GM19328 (cell line): ENCODE data around the gene SUCLG2.

ENCODE experiments used
- ATAC-seq: cut with Tn5 transposase; IDR thresholded peaks from one replicate; pipeline ENCODE4 v1.9.1; 2021; ENCODE audit warnings: mild to moderate bottlenecking, moderate library complexity; ENCODE audit not compliant: unreplicated experiment

Gene SUCLG2

GRCh38 chr3:67654099-67654843, at the start of gene SUCLG2:
Gene SUCLG2 (minus strand): TSS chr3:67654612. CDS start chr3:67654586, 26 bp downstream.
- peak; percentile 77 for ATAC-seq

- no peak for ATAC-seq
These were observed 46.2 kb upstream of the SUCLG2 start for GRCh38 chr3:67700596-67700995.

- ATAC-seq = no peak
These were observed 45.5 kb upstream of the SUCLG2 start for GRCh38 chr3:67699882-67700281.

- ATAC-seq = no peak
These were observed 38.2 kb upstream of the SUCLG2 start for GRCh38 chr3:67692621-67693020.

- ATAC-seq = no peak
These were observed 37.5 kb upstream of the SUCLG2 start for GRCh38 chr3:67691926-67692325.

- no peak for ATAC-seq
These were observed 36.8 kb upstream of the SUCLG2 start for GRCh38 chr3:67691207-67691606.

GRCh38 chr3:67689806-67690205, 35.4 kb upstream of the SUCLG2 start:
- ATAC-seq = no peak

GRCh38 chr3:67688231-67688630, 33.8 kb upstream of the SUCLG2 start:
- ATAC-seq = no peak

- ATAC-seq = no peak
These were observed 31.7 kb upstream of the SUCLG2 start for GRCh38 chr3:67686069-67686468.

GRCh38 chr3:67685499-67685898, 31.1 kb upstream of the SUCLG2 start:
- ATAC-seq = peak; percentile 98

- ATAC-seq = no peak
These were observed 29.8 kb upstream of the SUCLG2 start for GRCh38 chr3:67684211-67684610.

GRCh38 chr3:67683522-67683921, 29.1 kb upstream of the SUCLG2 start:
- no peak for ATAC-seq

GRCh38 chr3:67678665-67679064, 24.3 kb upstream of the SUCLG2 start:
- ATAC-seq = peak; percentile 83

GRCh38 chr3:67674055-67674454, 19.6 kb upstream of the SUCLG2 start:
- ATAC-seq = no peak

- no peak for ATAC-seq
These were observed 8.3 kb upstream of the SUCLG2 start for GRCh38 chr3:67662733-67663132.

GRCh38 chr3:67661089-67661488, 6.7 kb upstream of the SUCLG2 start:
- ATAC-seq = no peak

- ATAC-seq = no peak
These were observed 2.8 kb upstream of the SUCLG2 start for GRCh38 chr3:67657192-67657591.

- no peak for ATAC-seq
These were observed 2.2 kb upstream of the SUCLG2 start for GRCh38 chr3:67656614-67657013.

GRCh38 chr3:67655364-67656121, 1.1 kb upstream of the SUCLG2 start:
- ATAC-seq = peak; percentile 37

GRCh38 chr3:67654844-67655177, 399 bp upstream of the SUCLG2 start:
- ATAC-seq = no peak

GRCh38 chr3:67653425-67654098, 850 bp downstream of the SUCLG2 start:
- ATAC-seq = peak; percentile 19

- no peak for ATAC-seq
These were observed 4.3 kb downstream of the SUCLG2 start for GRCh38 chr3:67650084-67650483.
